Measurements from ENCODE around the gene FGD4.

FGD4 gene

DNA sequence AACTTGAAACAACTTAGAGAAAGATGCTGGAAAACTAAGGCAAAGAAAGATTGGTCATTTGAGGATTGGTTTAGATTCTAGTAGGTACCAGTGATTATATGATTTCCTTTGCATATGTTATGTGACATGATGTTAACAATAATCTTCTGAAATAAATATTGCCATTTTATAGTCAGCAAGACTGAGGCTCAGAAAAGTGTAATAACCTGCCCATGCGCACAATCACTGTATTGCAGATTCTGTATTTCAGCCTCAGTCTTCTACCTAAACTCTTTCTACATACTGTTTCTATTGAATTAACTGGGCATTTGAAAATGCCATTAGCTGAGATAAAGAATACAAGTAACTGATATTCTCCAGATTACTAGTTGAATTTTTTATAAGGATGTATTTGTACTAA is 61.3 kb downstream of the FGD4 start:
- no peak for DNase-seq

DNA sequence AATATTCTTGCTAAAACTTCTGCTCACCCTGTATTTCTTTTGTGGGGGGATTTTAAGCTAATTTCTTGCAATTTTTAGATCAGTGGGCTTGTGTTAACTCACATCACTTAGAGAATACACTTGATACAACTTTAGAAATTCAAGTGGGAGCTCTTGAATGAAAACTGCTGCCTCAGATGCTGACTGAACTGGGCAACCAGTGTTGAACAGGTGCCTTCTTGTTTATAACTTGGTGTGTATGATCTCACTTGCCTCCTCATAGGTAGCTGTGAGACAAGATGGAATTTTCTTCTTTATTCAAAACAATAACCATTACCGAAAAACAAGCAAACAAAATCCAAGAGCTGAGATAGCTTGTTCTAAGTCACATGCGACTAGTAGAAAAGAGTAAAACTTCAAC is 63.5 kb downstream of the FGD4 start:
- no peak for DNase-seq

DNA sequence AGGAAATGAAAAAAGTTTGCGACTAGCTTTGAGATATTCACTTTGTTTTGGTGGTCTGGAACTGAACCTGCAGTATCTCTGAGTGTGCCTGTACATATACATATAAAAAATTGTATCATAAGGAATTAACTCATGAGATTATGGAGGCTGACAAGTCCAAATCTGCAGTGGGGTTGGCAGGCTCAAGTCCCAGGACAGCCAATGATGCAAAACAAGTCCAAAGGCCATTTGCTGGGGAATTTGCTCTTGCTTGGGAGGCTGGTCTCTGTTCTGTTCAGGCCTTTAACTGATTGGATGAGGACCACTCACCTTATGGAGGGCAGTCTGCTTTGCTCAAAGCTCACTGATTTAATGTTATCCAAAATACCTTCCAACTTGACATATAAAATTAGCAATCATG is 66.8 kb downstream of the FGD4 start:
- DNase-seq, result no peak

DNA sequence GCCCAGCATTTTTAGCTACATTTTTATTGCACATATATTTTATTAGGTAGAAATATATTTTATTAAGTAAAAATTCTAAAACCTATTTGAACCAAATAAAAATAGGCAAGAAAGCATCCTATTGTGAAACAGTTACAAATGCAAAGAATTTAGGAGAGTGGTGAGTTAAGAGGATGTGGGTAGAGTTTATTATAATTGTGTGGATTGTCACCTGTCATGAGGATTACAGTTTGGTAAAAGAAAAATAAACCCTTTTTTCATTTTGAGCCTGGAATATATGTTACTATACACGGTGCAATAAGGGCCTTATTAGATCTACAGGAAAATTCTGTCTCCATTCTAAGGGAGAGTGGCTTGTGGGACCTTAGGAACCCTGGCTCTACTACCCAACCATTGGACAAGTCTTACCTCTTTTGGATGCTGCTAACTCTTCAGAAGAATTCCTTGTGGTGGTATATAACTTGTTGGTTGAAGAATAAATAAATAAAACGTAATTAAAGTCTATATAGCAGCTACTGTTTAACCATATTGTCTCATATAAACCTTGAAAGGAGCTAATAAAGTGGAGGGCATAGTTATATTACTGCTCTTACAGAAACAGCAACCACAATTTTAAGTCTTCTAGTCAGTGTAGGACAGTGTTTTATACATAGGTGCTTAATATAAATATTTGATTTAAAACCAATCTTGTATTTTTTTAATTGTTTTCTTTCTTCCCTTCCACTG is 67.8 kb downstream of the FGD4 start:
- no peak for DNase-seq

DNA sequence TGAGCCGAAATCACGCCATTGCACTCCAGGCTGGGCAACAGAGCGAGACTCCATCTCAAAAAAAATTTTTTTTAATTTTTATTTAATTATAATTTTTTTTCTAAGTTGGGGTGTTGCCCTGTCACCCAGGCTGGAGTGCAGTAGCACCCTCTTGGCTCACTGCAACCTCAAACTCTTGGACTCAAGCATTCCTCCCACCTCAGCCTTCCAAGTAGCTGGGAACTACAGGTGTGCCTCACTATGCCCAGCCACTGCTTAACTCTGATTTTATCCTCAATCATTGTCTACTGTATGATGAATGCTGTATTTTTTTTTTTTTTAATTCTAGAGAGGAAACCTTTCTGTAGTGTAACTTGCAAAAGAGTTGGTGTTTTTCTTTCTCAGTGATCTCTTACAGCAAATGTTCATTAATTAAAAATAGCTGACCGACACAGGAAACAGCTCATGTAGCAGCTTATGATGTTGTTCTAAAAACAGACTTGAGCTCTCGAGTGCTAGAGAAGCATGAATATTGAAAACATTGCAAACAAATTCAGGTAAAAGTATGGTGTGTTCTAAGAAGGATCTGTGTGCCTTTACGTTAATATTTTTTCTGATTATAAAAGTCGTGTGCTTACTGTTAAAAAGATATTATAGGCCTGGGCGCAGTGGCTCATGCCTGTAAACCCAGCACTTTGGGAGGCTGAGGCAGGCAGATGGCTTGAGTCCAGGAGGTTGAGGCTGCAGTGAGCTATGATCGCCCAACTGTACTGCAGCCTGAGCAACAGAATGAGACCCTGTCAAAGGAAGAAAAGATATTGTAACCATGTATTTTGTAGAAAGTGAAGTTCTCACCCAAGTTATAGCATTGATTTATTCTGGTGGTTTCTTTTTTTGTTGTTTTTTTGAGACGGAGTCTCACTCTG is 68.9 kb downstream of the FGD4 start:
- no peak for DNase-seq

DNA sequence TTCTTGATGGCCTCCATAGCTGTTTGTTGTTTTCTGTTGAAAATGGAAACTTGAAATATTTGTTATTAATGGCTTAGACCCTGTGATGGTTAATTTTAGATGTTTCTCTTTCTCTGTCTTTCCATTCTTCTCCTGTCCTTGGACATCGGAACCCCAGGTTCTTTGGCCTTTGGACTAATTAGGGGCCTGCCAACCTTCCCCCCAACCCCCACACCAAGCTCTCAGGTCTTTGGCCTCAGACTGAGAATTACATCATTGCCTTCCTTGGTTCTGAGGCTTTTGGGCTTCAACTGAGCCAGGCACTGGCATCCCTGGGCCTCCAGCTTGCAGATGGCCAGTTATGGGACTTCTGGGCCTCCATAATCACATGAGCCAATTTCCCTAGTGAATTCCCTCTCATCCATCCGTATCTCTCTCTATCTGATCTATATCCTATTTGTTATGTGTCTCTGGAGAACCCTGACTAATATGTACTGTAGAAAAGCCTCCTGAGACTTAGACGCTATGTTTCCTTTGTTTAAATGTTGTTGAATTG is 71.6 kb downstream of the FGD4 start:
- no peak for DNase-seq

DNA sequence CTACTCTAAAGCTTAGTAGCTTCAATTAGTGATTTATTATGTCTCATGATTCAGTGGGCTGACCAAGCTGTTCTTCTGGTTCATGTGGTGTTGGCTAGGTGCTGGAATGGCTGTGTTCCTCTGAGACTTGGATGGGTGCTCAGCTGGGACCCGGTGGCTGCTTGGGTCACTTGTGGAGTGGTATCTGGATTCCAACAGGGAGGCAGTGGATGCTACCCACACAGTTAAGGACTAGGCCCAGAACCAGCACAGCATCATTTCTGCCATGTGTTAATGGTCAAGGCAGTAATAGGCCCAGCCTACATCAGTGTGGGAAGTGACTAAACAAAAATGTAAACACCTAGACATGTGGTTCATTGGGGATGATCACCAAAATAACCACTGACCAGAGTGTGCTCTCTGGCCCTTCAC is 72.2 kb downstream of the FGD4 start:
- no peak for DNase-seq

DNA sequence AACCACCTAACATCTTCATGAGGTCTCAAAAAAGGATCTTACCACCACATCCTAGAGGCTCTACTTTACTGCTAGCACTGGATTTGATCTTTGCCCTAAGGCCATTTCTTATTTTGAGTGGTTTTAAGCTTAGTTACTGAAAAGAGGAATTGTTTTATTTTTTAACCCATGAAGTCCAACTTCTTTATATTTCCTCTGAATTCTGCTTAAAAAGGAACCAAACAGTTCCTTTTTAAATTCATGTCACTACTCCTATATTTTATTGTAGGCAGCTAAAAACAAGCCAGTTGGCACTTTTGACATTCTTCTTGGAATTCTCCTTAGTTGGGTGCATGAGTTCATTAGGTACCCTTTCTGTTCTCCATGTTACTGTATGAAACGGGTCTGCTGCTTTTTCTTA is 76.4 kb downstream of the FGD4 start:
- no peak for DNase-seq

DNA sequence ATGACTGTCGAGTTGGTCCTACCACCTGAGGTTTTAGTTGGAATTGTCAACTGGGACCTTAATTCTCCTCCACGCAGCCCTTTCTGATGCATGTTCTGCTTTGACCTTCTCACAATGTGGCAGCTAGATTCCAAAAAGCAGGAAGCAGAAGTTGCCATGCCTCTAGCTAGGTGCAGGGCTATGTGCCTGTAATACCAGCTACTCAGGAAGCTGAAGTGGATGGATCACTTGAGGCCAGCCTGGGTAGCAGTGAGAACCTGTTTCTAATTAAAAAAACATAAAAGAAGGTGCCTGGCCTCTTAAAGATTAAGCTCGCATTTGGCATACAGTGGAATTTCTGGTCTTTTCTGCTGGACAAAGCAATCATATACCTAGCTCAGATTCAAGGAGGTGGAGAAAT is 77.1 kb downstream of the FGD4 start:
- no peak for DNase-seq

DNA sequence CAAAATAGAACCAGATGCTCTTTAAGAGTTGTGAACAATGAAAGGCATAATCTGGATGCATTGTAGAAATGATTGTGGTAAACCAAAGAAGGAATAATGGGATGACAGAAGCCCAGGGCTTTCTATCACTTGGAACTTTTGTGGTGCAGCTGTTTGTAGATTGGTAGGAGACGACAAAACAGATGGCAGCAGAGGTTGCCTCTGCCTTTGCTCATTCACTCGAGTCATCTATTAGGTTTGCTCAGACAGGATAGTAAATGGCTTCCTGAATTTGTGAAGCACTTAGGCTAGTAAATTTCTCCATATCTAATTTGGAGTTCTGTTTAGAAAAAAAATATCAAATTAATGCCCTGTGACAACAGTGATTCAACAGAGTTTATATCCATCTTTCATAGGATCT is 78.4 kb downstream of the FGD4 start:
- DNase-seq, result no peak

DNA sequence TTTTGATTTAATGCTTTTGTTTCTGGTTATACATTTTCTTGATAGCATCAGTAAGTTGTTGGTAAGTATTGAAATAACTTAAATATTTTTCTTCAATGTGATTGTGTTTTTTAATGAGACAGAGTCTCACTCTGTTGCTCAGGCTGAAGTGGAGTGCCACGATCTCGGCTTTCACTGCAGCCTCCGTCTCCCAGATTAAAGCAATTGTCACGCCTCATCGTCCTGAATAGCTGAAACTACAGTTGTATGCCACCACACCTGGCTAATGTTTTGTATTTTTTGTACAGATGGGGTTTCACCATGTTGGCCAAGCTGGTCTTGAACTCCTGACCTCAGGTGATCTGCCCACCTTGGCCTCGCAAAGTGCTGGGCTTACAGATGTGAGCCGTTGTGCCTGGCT is 78.8 kb downstream of the FGD4 start:
- DNase-seq, result no peak

DNA sequence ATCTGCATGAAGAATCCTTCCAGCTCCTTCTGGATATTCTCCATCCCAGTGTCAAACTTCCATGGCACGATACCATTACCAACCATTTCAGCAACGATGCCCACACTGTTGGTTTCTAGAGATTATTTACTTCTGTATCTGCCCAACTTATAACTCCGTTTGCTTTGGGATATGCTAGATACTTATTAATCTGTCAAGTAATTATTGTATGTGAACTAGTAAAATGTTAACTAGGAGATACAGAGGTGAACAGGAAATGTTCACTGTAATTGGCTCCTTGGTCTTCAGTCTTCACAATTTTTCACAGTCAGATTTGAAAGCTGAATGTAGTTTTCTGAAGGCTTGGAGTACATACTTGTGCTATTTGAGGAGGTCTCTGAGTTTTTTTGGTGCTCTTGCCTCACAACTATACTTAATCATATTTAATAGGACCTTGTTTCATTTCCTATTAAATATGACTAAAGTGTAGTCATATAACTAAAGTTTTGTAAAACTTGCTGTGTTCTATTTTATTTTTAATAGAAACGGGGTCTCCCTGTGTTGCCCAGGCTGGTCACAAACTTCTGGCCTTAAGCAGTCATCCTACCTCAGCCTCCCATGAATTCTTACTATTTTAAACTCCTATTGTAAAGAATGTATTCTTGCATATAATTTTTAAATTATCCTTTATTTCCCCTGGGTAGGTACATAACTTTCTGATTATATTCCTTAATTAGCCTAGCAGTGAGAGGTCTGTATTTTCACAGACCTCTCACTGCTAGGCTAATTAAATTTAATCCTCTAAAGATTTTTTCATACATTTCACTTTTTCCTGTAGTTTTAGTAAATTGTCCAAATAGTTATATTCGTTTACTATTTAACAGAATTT is 79.7 kb downstream of the FGD4 start:
- no peak for DNase-seq

DNA sequence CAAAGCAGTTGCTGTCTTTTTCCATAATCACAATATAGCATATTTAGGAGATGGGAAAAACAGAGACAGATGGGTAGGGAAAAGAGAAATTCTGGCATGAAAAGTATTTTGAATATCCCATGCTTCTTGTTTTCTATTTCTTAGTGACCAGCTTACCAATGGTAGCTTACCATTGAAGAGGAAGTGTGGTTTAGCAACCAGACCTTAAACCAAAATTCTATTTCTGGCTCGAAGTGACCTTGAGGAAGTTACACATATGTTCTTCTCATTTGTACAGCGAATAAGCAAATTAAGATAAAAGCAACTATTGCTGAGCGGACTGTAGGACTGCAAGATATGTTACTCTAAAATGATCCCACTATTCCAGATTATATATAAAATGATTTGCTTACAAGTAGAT is 82.9 kb downstream of the FGD4 start:
- no peak for DNase-seq

DNA sequence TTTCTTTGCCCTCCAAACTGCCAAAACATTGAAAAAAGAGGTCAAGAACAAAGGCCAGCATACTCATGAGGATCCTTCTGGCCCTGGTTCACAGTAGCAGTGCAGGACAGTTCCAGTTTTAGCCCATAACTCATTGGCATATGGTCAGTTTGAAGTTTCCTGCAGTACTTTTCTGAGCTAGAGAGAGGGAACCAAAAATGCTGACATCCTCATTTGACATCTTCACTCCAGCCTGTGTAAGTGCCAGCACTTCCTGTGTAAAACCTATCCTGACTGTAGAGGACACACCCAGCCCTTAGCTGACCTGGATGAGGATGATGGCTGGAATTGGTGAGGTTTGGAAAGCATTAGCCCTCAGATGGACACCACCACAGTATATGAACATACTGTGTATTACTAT is 84.1 kb downstream of the FGD4 start:
- DNase-seq, result no peak

DNA sequence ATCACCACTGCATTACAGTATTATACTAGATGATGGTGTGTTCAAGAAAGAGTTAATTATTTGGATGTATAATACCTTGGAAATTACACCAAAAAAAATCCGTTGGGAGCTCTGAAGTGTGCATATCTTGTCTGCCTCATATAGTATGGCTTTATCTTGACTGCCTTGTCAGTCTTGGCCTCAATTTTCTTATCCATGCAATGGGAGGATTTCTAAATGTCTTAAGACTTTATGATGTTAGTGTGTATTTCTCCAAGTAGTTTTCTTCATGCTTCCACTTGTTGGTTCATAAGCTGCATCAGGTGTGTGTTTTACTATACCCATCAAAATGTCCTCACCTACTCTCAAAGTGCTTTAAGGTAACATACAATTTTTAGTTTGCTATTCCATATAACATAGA is 84.6 kb downstream of the FGD4 start:
- DNase-seq, result no peak

DNA sequence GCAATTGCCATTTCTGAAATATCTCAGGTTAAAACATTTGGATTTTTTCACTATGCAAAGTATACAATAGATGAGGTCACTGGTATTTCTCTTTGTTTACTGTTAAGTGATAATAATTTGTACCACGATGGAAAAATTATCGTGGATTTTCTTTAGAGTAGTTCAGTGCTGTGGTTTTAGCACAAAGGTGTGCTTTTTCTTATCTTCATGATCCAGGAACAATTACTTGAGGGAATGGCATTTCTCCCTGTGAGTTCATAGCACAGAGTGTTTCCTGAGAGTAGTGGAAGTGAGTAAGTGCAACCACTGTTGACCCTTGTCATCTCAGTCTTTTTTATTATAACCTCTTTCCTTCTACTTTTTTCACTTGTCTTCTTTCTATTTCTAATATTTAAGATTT is 86.8 kb downstream of the FGD4 start:
- no peak for DNase-seq

DNA sequence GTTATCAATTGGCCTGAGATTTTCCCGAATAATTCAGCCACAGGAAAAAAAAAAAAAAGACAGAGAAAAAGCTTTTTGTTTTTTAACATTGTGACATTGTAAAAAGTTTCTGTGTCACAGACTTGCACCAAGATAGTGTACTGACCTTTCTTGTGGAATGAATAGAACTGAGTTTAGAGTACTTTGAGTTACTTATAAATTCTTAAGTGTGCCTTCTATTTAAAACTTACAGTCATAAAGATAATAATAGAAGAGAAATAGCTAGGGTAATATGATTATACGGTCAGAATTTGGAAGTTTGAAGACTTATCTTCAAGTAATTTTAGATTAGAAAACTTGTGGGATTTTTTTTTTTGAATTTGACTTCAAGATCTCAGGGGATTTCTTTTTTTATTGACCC is 88.8 kb downstream of the FGD4 start:
- DNase-seq, result no peak

DNA sequence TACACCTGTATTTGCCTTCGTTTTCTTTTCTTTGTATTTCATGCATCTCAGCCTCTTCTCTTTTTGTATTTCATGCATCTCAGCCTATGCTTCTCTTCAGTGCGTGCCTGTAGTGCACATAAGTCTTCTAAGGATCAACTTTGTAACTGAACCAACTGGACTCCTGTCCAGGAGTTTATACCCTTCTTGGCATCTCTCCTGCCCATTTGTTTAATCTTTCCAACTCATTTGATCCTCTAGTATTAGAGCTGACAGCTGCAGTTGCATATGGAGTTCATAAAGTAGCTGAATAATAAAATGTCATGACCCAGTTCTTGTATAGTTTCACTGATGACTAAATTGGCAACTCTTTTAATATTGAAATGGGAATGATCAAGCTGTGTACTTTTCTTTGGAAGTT is 89.7 kb downstream of the FGD4 start:
- DNase-seq, result no peak

DNA sequence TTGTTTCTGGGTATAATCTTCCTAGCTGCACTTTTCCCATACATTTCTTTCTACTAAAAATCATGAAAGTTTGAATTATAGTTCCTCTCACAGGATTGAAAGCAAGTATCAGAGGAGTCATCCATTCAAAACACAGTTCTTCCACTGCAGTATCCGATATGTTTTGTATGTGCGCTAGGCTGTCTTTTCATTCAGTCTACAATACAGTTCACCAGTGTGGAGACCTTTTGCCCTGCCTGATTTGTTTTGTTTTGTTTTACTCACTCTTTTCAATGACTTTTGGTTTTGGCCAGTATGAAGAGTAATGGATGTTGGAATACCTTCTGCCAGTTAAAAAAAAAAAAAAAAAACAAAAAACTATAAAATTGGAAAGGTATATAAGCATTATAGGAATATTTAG is 91.4 kb downstream of the FGD4 start:
- no peak for DNase-seq

DNA sequence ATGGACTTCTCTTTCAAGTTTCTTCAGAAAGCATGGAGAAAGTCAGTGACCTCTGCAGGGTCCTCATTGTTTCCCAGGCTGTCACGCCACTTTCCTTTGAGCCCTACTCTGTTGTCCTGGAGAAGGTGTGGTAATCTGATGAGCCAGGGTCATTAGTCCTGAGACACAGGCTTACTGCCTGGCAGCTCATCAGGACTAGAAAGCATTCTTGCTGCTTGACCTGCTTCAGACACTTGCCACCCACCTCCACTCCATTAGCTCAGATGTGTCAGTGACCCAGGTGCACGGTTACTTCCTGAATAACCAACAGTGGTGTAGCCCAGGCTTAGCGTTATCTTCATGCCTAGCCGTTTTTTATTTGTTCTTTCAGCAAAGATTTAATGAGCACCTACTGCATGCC is 93.9 kb downstream of the FGD4 start:
- no peak for DNase-seq

DNA sequence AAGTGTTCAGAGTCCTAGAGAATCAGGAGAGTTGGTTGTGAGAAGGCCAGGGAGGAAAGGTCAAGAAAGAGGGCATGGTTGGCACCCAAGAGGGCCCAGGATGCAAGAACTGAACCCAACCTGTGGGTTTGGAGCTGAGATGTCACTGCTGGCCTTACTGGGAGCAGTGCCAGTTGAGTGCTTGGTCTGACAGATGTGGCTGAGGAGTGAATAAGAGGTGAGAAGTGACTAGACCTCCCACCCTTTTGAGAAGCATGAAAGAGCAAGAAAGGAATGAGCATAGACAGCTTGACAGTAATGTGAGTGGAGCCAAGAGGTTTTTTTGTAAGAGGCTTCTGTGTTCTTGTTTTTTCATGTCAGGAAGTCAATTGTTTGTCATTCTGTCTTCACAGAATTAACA is 95.3 kb downstream of the FGD4 start:
- no peak for DNase-seq

DNA sequence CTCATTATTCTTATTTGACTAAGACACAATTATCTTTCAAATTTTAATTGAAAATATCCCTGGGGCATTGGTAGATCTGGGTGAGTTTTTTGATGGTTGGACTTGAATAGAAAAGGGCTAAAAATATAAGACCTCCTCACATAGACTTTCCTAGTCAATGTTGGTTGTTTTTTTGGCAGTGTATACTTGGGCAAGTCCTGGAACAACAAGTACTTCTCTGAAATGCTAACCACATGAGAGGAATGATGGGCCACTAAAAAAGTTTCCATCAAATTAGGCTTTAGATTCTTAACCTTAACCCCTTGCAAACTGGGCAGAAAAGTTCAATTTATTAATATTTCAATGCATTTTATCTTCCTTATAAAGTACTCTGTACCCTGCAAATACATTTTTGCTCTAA is 97.6 kb downstream of the FGD4 start:
- no peak for DNase-seq

DNA sequence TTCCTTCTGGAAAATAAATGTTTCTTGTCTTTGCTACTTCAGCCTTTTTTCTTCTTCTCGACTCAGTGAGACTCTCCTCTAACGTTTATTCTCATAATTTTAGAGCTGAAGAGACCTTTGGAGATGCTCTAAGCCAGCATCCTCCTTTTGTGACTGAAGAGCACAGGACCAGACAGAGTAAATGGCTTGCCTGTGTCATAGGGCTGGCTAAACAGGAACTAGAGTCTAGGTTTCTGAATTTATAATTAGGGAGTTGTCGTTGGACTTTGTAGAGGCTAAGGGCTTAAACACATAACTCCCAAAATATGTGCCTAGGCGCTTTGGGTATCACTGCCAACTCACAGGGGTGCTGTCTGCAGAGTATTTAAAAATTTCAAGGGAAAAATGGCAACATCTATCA is 98.5 kb downstream of the FGD4 start:
- DNase-seq, result no peak

All from NCI-H2029 treated with DMSO at 0.1 percent for 48 hours (cell line).